ENCODE results near the gene SOX6.

DNA sequence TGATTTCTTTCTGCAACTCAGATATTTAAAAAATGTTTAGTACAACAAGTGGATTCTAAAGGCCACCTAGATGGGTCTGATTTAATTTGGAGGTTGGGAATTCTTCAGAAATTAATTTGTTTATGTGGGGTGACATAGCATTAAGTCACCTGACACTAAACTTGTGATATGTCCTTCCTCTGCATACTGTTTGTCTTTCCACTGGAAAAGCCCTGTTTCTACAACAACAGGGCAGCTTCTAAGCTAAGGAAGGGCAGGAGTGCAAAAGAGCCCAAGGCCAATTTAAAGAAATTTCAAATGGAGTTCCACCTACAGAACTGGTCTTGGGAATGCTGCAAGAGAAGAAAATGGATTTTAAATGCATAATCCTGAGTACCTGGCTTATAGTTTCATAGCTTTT lies 319.2 kb downstream of the SOX6 start:
- TF ChIP-seq, protein P1, sequence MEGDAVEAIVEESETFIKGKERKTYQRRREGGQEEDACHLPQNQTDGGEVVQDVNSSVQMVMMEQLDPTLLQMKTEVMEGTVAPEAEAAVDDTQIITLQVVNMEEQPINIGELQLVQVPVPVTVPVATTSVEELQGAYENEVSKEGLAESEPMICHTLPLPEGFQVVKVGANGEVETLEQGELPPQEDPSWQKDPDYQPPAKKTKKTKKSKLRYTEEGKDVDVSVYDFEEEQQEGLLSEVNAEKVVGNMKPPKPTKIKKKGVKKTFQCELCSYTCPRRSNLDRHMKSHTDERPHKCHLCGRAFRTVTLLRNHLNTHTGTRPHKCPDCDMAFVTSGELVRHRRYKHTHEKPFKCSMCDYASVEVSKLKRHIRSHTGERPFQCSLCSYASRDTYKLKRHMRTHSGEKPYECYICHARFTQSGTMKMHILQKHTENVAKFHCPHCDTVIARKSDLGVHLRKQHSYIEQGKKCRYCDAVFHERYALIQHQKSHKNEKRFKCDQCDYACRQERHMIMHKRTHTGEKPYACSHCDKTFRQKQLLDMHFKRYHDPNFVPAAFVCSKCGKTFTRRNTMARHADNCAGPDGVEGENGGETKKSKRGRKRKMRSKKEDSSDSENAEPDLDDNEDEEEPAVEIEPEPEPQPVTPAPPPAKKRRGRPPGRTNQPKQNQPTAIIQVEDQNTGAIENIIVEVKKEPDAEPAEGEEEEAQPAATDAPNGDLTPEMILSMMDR (IDR thresholded peaks at IDR 0.05; ENCODE audit: low read length) = no peak
- TF ChIP-seq EZH2 (optimal IDR thresholded peaks at IDR 0.05; ENCODE audit: low read depth, low read length) = no peak
- no peak for TF ChIP-seq EZH2phosphoT487 (IDR thresholded peaks at IDR 0.05; ENCODE audit: low read length)

Data from MM.1S (cell line).